GM19328 (cell line): ENCODE data around the gene DUSP15.
"Not testable (repeated sequence)": the region's sequence is repeated elsewhere in the genome, so short reads cannot be mapped to it uniquely, and the experiment has no call there.

Experiments
- ATAC-seq: cut with Tn5 transposase; IDR thresholded peaks from one replicate; pipeline ENCODE4 v1.9.1; 2021; ENCODE audit warnings: mild to moderate bottlenecking, moderate library complexity; ENCODE audit not compliant: unreplicated experiment

DUSP15 gene

GRCh38 chr20:31824554-31825313 lies 45.6 kb downstream of the DUSP15 start:
- no peak for ATAC-seq

- no peak for ATAC-seq
Observed at GRCh38 chr20:31824125-31824485, 46.2 kb downstream of the DUSP15 start.

DNA sequence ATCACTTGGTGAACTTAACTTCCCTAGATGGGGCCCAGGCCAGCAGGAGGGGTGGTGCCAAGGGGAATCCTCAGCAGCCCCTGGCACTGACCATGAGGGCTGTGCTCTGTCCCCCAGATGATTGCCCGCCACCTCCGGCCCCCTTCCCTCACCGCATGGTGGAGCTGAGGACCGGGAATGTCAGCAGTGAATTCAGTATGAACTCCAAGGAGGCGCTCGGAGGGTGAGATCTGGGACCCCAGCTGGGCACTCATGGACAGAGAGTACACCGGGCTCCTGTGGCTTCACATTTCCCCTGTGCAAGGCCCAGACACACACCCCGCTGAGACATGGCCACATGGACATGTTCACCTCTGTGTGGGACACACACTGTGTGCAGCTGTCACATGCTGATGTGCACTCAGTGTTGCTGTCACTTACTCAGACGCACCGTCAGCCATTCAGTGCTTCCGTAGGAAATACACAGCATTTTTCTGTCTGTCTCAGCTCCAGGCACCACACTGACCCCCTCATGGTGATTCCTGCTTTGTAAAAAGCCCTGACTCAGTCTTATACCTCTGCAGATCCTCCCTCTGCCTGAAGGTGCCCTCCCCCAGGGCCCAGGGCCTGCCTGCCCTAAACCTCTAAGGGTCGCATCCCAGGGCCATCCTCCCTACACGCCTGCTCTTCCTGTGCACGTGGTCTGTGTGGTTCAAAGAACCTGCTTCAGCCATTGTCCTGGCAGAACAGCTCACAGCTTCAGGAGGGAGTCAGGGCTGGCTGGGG lies 46.8 kb downstream of the DUSP15 start:
- no peak for ATAC-seq

DNA sequence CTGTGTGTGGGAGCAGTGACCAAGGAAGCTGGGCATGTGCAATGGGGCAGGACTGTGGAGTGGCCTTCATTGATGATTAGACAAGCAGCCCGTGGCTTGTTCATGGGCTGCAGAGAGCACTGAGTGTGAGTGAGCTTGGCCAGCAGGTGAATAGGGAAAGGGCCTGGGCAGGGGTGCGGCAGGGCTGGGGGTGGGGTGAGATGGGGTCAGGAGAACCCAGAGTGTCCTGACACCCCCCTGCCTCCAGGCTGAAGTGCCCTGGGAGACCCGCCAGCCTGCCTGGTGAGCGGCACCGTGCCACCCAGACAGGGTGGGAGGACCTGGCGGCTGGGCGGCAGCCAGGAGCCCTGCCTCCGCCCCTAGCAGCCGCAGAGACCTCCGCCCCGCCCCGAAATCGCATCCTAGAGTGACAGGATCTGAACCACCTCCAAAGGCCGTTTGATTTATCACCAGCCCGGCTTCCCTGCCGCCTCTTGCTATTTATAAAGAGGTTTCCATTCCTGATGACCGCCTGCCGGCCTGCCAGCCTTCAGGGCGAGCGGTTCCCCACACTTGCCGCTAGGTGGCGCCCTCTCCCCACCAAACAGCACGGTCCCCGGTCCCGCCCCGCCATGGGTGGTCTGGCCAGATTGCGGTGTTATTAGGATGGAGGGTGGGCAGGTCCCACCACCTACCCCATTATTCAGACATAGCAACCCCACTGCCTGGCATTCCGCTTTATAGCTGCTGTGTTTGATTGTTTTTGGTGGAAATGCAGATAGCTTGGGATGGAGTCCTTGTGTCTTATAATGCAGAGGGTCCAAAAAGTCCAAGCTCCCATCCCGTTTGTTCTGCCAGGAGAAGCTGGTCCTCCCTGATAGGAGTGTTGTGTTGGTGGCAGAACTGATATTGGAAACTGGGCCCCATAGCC lies 47.7 kb downstream of the DUSP15 start:
- no peak for ATAC-seq

- ATAC-seq: no peak
Observed at GRCh38 chr20:31821427-31821826, 48.9 kb downstream of the DUSP15 start.

DNA sequence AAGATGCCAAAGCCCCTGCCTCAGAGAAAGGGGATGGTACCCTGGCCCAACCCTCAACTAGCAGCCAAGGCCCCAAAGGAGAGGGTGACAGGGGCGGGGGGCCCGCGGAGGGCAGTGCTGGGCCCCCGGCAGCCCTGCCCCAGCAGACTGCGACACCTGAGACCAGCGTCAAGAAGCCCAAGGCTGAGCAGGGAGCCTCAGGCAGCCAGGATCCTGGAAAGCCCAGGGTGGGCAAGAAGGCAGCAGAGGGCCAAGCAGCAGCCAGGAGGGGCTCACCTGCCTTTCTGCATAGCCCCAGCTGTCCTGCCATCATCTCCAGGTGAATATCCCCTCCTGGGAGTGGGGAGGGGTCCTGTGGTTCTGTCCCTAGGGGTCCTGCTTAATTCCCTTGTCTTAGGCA lies 50.1 kb downstream of the DUSP15 start:
- no peak for ATAC-seq

DNA sequence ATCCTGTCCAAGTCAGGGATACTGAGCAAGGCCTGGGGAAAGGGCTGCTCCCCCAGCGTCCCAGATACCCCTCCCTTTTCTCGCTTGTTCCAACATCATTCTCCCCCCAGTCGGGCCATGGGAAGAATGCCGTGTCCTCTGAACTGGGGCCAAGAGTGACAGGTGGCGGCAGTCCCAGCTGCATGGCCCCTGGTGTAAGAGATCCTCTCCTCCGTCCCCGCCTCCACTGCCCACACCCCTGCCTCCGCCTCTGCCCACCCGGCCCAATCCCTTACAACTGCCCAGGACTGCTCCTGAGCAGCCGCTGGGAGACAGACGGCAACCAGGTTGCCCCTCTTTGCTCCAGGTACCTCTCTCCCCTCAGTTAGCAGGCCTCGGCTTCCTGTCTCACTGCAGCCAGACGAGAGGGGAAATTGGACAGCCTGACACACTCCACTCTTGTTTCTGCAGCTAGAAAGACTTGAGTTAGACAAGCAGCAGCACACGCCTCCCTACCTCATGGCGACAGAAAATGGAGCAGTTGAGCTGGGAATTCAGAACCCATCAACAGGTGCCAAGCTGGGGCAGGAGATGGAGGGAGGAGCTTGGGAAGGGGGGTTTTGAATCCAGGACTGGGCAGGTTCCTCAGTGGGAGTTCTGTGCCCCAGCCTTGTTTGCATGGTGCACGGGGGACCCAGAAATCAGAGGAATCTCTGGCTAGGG lies 51.1 kb downstream of the DUSP15 start, which contains the start of gene MYLK2:
Gene MYLK2, plus strand, starts transcription at position 274 of the 702 bp plus-strand sequence. Its CDS starts 225 bp downstream, at position 499.
- no peak for ATAC-seq

DNA sequence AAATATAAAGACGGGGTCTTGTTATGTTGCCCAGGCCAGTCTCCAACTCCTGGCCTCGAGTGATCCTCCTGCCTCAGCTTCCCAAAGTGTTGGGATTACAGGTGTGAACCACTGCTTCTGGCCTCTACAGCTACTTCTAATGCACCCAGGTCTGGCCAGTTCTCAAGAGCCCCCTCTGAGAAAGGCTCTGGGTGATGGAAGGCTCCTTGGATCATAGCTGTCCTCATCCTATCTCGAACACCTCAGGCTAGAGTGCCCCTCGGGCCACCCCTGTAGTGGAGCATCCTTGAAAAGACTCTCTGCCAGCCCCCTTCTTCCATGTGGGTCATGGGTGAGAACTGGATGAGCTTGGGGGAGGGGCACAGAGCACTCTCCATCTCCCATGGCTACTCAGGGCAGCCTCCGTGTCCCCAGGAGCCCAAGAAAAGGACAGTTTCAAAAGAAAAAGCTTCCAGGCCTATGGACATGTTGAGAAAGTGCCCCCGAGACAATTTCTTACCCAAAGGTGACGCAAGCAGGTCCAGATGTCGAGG lies 51.9 kb downstream of the DUSP15 start:
- ATAC-seq: no peak

- no peak for ATAC-seq
Observed at GRCh38 chr20:31817461-31817860, 52.9 kb downstream of the DUSP15 start.

DNA sequence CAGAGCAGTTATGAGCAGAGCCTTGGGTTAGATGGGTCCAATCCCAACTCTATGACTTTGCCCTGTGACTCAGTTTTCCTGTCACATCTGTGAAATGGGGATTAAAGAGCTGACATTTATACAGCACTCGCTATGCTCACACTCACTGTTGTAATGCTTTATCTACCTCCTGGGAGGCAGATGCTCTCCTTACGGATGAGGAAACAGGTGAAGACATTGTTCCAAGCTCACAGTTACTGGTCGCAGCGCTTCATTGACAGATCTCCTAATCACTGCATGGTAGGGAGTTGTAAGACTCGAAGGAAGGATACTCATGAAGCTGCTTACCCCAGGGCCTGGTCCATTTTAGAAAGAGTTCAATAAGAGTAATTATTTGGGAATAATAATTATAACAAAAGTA lies 54.1 kb downstream of the DUSP15 start:
- ATAC-seq: no peak

- no peak for ATAC-seq
Observed at GRCh38 chr20:31815408-31816188, 54.7 kb downstream of the DUSP15 start.

DNA sequence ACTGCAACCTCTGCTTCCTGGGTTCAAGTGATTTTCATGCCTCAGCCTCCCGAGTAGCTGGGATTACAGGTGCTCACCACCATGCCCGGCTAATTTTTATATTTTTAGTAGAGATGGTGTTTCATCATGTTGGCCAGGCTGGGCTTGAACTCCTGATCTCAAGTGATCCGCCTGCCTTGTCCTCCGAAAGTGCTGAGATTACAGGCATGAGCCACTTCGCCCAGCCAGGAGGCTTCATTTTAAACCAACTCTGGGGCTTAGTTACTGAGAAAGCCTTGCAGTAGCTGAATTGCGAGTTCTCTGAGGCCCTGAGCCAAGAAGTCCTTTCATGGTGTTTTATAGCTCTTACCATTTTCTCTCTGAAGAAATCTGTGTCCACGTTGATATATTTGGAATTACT lies 56.2 kb downstream of the DUSP15 start:
- ATAC-seq: not testable (repeated sequence)

GRCh38 chr20:31813611-31814010 lies 56.7 kb downstream of the DUSP15 start:
- no peak for ATAC-seq

GRCh38 chr20:31811796-31812728 lies 58.3 kb downstream of the DUSP15 start:
- ATAC-seq: no peak

DNA sequence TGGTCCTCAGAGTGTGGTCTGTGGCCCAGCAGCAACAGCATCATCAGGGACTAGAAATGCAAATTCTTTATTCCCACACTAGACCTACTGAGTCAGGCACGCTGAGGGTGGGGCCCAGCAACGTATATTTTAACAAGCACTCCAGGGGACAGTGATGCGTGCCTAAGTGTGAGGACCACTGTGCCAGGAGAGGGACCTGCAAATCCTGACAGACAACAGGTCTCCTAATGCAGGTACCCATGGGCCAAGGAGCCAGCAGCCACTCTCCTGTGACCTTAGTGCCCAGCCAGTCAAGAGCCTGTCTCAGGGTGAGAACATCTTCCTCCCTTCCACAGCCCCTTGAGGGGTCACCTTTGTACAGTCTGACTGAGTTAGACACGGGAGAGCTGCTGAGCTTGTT lies 59.1 kb downstream of the DUSP15 start:
- no peak for ATAC-seq
